Peyer's patch (tissue), 4 donors: Measurements from ENCODE around the gene HSF4. TPM values are rescaled to one million over a fixed set of nuclear protein-coding genes. Genes with fewer than 3 reads are reported as not detected.
A peak's percentile ranks its signal among the peaks of the same experiment; 100 is the strongest.

ENCODE experiments used
- DNase-seq, 3 donors: peaks; one replicate each; pipeline ENCODE4 v3.0.0-alpha.2; 2017 to 2019
- H3K27ac ChIP-seq, 4 donors: fragments of 200-600 bp; sonication (generic); one replicate each; pipeline ENCODE4 v1.5.1; 2016 to 2019
- H3K27me3 ChIP-seq, 2 donors: fragments of 200-600 bp; sonication (generic); one replicate each; pipeline ENCODE4 v1.5.1; 2019
- H3K36me3 ChIP-seq, 3 donors: fragments of 200-600 bp; sonication (generic); one replicate each; pipeline ENCODE4 v1.5.1; 2016 to 2019
- H3K4me1 ChIP-seq, 4 donors: fragments of 200-600 bp; sonication (generic); one replicate each; pipeline ENCODE4 v1.5.1; 2016 to 2019
- H3K4me3 ChIP-seq, 4 donors: fragments of 200-600 bp; sonication (generic); 1 replicate in 3 of 4; 2 replicates in 1 of 4; pipeline ENCODE4 v1.5.1; 2016 to 2019; ENCODE audit warnings: mild to moderate bottlenecking in 1 of 4
- H3K9me3 ChIP-seq, 4 donors: fragments of 200-600 bp; sonication (generic); one replicate each; pipeline ENCODE4 v1.5.1; 2016 to 2019; ENCODE audit warnings: mild to moderate bottlenecking in 1 of 4
- CTCF ChIP-seq, 6 experiments: fragments of 450-650 bp in 4 of 6; fragments of 200-600 bp in 2 of 6; sonication (generic) in 1 of 6; IDR thresholded peaks; one replicate each; pipeline ENCODE4 v1.5.1; 2017 to 2019; ENCODE audit warnings: antibody characterized with exemption in 6 of 6, mild to moderate bottlenecking in 3 of 6, moderate library complexity in 1 of 6
- POLR2A ChIP-seq, 2 donors: fragments of 450-650 bp; IDR thresholded peaks; one replicate each; pipeline ENCODE4 v1.5.1; 2017; ENCODE audit warnings: antibody characterized with exemption in 2 of 2, mild to moderate bottlenecking in 2 of 2, moderate library complexity in 2 of 2
- small RNA-seq, 2 donors: library from RNA; depleted of rRNA; stranded (forward); fragments of <200 nt; gene quantifications; one replicate each; pipeline ENCODE3, GENCODE V24; 2016
- total RNA-seq, 4 donors: library from RNA; depleted of rRNA; stranded (reverse); fragments of >200 nt; gene quantifications; one replicate each; pipeline ENCODE4 v1.1.0, GENCODE V29; 2016

HSF4 gene
- total RNA-seq, 4 donors from 2014 or later = 15.6 to 140 (median 69.8) TPM

- H3K4me3 ChIP-seq = no peak overlapping the region
- TF ChIP-seq CTCF (IDR thresholded peaks at IDR 0.05) = no peak
- no peak for TF ChIP-seq POLR2A (IDR thresholded peaks at IDR 0.05)
- no peak for DNase-seq
Observed at GRCh38 chr16:67211674-67212073, 47.1 kb downstream of the HSF4 start.

GRCh38 chr16:67212766-67213165, 48.2 kb downstream of the HSF4 start:
- H3K27ac ChIP-seq = no peak overlapping the region
- peaks cover 0 to 9% (median 0%) of the 10 kb centered on the region in 4 donors for H3K4me1 ChIP-seq
- no peaks in the 10 kb centered on the region for H3K9me3 ChIP-seq
- no peak for DNase-seq
- TF ChIP-seq CTCF (IDR thresholded peaks at IDR 0.05) (no peak), POLR2A (IDR thresholded peaks at IDR 0.05) (no peak)
- no peaks in the 10 kb centered on the region for H3K27me3 ChIP-seq
- H3K4me3 ChIP-seq = no peak overlapping the region
- no peaks in the 10 kb centered on the region for H3K36me3 ChIP-seq

More at GRCh38 chr16:67211674-67212073, 47.1 kb downstream of the HSF4 start:
- Histone ChIP-seq H3K36me3 (no peaks in the 10 kb centered on the region), H3K27me3 (no peaks in the 10 kb centered on the region), H3K9me3 (no peaks in the 10 kb centered on the region), H3K27ac (no peak overlapping the region), H3K4me1 (peaks cover 0 to 9% (median 0%) of the 10 kb centered on the region in 4 donors)

GRCh38 chr16:67213197-67214019, 48.9 kb downstream of the HSF4 start:
- H3K27ac ChIP-seq = peak overlapping the region in 1 of 4 donors; percentile 7
- no peak overlapping the region for H3K4me3 ChIP-seq
- TF ChIP-seq POLR2A (IDR thresholded peaks at IDR 0.05) (no peak), CTCF (IDR thresholded peaks at IDR 0.05) (no peak)
- no peaks in the 10 kb centered on the region for H3K27me3 ChIP-seq
- H3K36me3 ChIP-seq = no peaks in the 10 kb centered on the region
- H3K9me3 ChIP-seq = no peaks in the 10 kb centered on the region
- peaks cover 0 to 9% (median 0%) of the 10 kb centered on the region in 4 donors for H3K4me1 ChIP-seq
- DNase-seq = no peak

DNA sequence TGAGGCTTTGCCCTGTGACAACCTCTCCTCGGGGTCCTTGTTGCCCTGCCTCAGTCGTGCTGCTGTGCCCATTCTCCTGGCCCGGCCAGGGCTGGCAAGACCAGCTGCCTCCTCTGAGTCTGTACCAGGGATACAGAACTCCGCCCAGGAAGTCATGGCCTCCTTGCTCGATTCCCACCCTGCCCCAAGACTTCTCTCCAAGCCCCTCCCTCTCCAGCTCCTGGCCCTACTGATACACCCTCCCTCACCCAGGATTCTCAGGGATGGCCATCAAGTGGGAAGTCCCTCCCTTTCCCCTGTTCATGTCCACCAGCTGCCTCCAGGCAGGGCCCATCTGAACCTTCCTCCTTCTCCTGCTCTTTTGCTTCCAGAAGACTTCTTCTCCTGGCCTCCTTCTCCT, 51.2 kb downstream of the HSF4 start:
- H3K4me3 ChIP-seq = no peak overlapping the region
- H3K9me3 ChIP-seq = no peaks in the 10 kb centered on the region
- no peak overlapping the region for H3K27ac ChIP-seq
- DNase-seq = no peak
- H3K4me1 ChIP-seq = peaks cover 0 to 9% (median 0%) of the 10 kb centered on the region in 4 donors
- H3K36me3 ChIP-seq = no peaks in the 10 kb centered on the region
- no peak for TF ChIP-seq POLR2A (IDR thresholded peaks at IDR 0.05)
- no peak for TF ChIP-seq CTCF (IDR thresholded peaks at IDR 0.05)
- H3K27me3 ChIP-seq = no peaks in the 10 kb centered on the region

GRCh38 chr16:67216612-67217490, 52.3 kb downstream of the HSF4 start:
- Histone ChIP-seq H3K27me3 (no peaks in the 10 kb centered on the region), H3K36me3 (no peaks in the 10 kb centered on the region), H3K9me3 (no peaks in the 10 kb centered on the region), H3K4me1 (peaks cover 0 to 9% (median 0%) of the 10 kb centered on the region in 4 donors), H3K27ac (no peak overlapping the region), H3K4me3 (no peak overlapping the region)
- TF ChIP-seq POLR2A (IDR thresholded peaks at IDR 0.05) = no peak
- TF ChIP-seq CTCF (IDR thresholded peaks at IDR 0.05) = no peak
- DNase-seq = no peak

Small RNA genes lying within 50 kb of the gene (small RNA-seq; reads per million reads assigned to genes)
- gene MIR328 = 2.4 to 4.1 reads per million in 2 donors

Other genes with a start within 250 kb of the HSF4 start
- gene CDH16, start 245.9 kb upstream of the HSF4 start, total RNA-seq = 10 to 100 TPM in 3 of 4 donors, not detected in 1; 11.3 to 19.5 (median 15.4) TPM
- gene RRAD, start 239.2 kb upstream of the HSF4 start, total RNA-seq = 1 to 10 TPM in 3 of 4 donors, under 1 TPM in 1; 0.53 to 4.1 (median 2.8) TPM
- 10 to 100 TPM; 28.1 to 72.7 (median 55.2) TPM for gene CIAO2B, start 230.3 kb upstream of the HSF4 start, total RNA-seq
- gene CES2, start 229.2 kb upstream of the HSF4 start, total RNA-seq = 1,000 to 10,000 TPM in 3 of 4 donors, 100 to 1,000 TPM in 1; 113 to 4,512 (median 3,000) TPM
- 100 to 1,000 TPM in 3 of 4 donors, 10 to 100 TPM in 1; 28.9 to 227 (median 161) TPM for gene CES3, start 203.5 kb upstream of the HSF4 start, total RNA-seq
- gene CES4A, start 176.2 kb upstream of the HSF4 start, total RNA-seq = 10 to 100 TPM; 13.7 to 26.5 (median 17.9) TPM
- gene CBFB, start 135.6 kb upstream of the HSF4 start, total RNA-seq = 10 to 100 TPM; 14.0 to 30.5 (median 26.6) TPM
- 10 to 100 TPM; 11.4 to 30.6 (median 20.4) TPM for gene PHAF1, start 54.8 kb upstream of the HSF4 start, total RNA-seq
- gene B3GNT9, start 13.7 kb upstream of the HSF4 start, total RNA-seq = 1 to 10 TPM; 2.5 to 4.0 (median 3.5) TPM
- 10 to 100 TPM; 23.5 to 52.0 (median 32.0) TPM for gene TRADD, start 4.8 kb upstream of the HSF4 start, total RNA-seq
- 10 to 100 TPM; 19.6 to 57.1 (median 35.1) TPM for gene FBXL8, start 4.8 kb upstream of the HSF4 start, total RNA-seq
- gene NOL3, start 5.8 kb downstream of the HSF4 start, total RNA-seq = 10 to 100 TPM; 24.4 to 65.2 (median 34.1) TPM
- gene MATCAP1, start 19.2 kb downstream of the HSF4 start, total RNA-seq = 10 to 100 TPM; 20.8 to 57.8 (median 42.3) TPM
- 10 to 100 TPM in 1 of 4 donors, 1 to 10 TPM in 3; 1.2 to 10.9 (median 4.7) TPM for gene EXOC3L1, start 25.4 kb downstream of the HSF4 start, total RNA-seq
- gene E2F4, start 27.4 kb downstream of the HSF4 start, total RNA-seq = 100 to 1,000 TPM; 122 to 182 (median 144) TPM
- 100 to 1,000 TPM in 1 of 4 donors, 10 to 100 TPM in 3; 25.6 to 119 (median 82.2) TPM for gene ELMO3, start 34.4 kb downstream of the HSF4 start, total RNA-seq
- 10 to 100 TPM; 23.9 to 40.3 (median 33.3) TPM for gene TMEM208, start 62.4 kb downstream of the HSF4 start, total RNA-seq
- gene FHOD1, start 82.7 kb downstream of the HSF4 start, total RNA-seq = 10 to 100 TPM; 13.3 to 64.4 (median 38.8) TPM
- gene SLC9A5, start 84.2 kb downstream of the HSF4 start, total RNA-seq = 1 to 10 TPM; 1.2 to 2.2 (median 1.8) TPM
- gene PLEKHG4, start 114.8 kb downstream of the HSF4 start, total RNA-seq = 10 to 100 TPM; 12.3 to 16.5 (median 14.0) TPM
- gene KCTD19, start 162.0 kb downstream of the HSF4 start, total RNA-seq = not detected
- 1 to 10 TPM in 1 of 4 donors, not detected in 3; 5.1 TPM for gene LRRC36, start 162.1 kb downstream of the HSF4 start, total RNA-seq
- gene TPPP3, start 228.8 kb downstream of the HSF4 start, total RNA-seq = 10 to 100 TPM in 2 of 4 donors, 1 to 10 TPM in 2; 6.6 to 33.3 (median 16.6) TPM